WTC11 (cell line): ENCODE measurements around the gene MCFD2. TPM values are rescaled to one million over a fixed set of nuclear protein-coding genes. Genes with fewer than 3 reads are reported as not detected.

Experiments
- ATAC-seq: fragments of 200-7000 bp; cut with Tn5 transposase; 2 replicates; pipeline ENCODE4 v1.10.0; 2021; ENCODE audit warnings: mild to moderate bottlenecking, moderate library complexity
- CTCF ChIA-PET: fragments of 300-600 bp; sonication (Branson Sonifier 250); formaldehyde crosslinking; loops from one replicate; lab custom pipeline; 2021; ENCODE audit warnings: antibody characterized with exemption; lab: Charles Lee
- POLR2A ChIA-PET: fragments of 350-600 bp; sonication (Branson Sonifier 250); formaldehyde crosslinking; loops from one replicate; lab custom pipeline; 2021; ENCODE audit warnings: antibody characterized with exemption; lab: Charles Lee
- DNase-seq: peaks from one replicate; pipeline ENCODE4 v3.0.0; 2021; ENCODE audit warnings: low spot score
- H3K27ac Mint-ChIP-seq: 2 replicates; pipeline ENCODE4 v1.8.0; 2021; ENCODE audit warnings: mixed read lengths
- H3K27me3 Mint-ChIP-seq: 2 replicates; pipeline ENCODE4 v1.8.0; 2021; ENCODE audit warnings: low read depth, mild to moderate bottlenecking, moderate library complexity, mixed read lengths
- H3K36me3 Mint-ChIP-seq: 2 replicates; pipeline ENCODE4 v1.8.0; 2021; ENCODE audit warnings: mixed read lengths
- H3K4me1 Mint-ChIP-seq: 2 replicates; pipeline ENCODE4 v1.8.0; 2022; ENCODE audit warnings: mixed read lengths
- H3K4me3 Mint-ChIP-seq: 2 replicates; pipeline ENCODE4 v1.8.0; 2021; ENCODE audit warnings: mild to moderate bottlenecking, moderate library complexity, mixed read lengths
- H3K9me3 Mint-ChIP-seq: 2 replicates; pipeline ENCODE4 v1.8.0; 2021; ENCODE audit warnings: mixed read lengths
- ATF1 ChIP-seq: sonication (generic); formaldehyde crosslinking; IDR thresholded peaks from 2 replicates; pipeline ENCODE4 v1.8.1; 2023; ENCODE audit warnings: mild to moderate bottlenecking, moderate library complexity, missing genetic modification reagents
- CBFB ChIP-seq: sonication (generic); formaldehyde crosslinking; IDR thresholded peaks from 2 replicates; pipeline ENCODE4 v1.8.1; 2022; ENCODE audit warnings: mild to moderate bottlenecking, low read depth, missing genetic modification reagents
- CREM ChIP-seq: sonication (generic); formaldehyde crosslinking; IDR thresholded peaks from 2 replicates; pipeline ENCODE4 v1.8.1; 2022; ENCODE audit warnings: mild to moderate bottlenecking, missing genetic modification reagents, moderate library complexity
- ELF4 ChIP-seq: sonication (generic); formaldehyde crosslinking; IDR thresholded peaks from 2 replicates; pipeline ENCODE4 v1.8.1; 2022; ENCODE audit warnings: low read depth, mild to moderate bottlenecking, moderate library complexity, missing genetic modification reagents
- FOXK1 ChIP-seq: sonication (generic); formaldehyde crosslinking; IDR thresholded peaks from 2 replicates; pipeline ENCODE4 v1.8.0; 2022; ENCODE audit warnings: mild to moderate bottlenecking, moderate library complexity, missing genetic modification reagents
- FOXP4 ChIP-seq: sonication (generic); formaldehyde crosslinking; IDR thresholded peaks from 2 replicates; pipeline ENCODE4 v1.8.0; 2022; ENCODE audit warnings: mild to moderate bottlenecking, missing genetic modification reagents
- GABPB1 ChIP-seq: sonication (generic); formaldehyde crosslinking; IDR thresholded peaks from 2 replicates; pipeline ENCODE4 v1.8.1; 2023; ENCODE audit warnings: mild to moderate bottlenecking, missing genetic modification reagents
- JUN ChIP-seq: sonication (generic); formaldehyde crosslinking; IDR thresholded peaks from 2 replicates; pipeline ENCODE4 v1.8.0; 2023; ENCODE audit warnings: mild to moderate bottlenecking, missing genetic modification reagents
- KAT7 ChIP-seq: sonication (generic); formaldehyde crosslinking; IDR thresholded peaks from 2 replicates; pipeline ENCODE4 v1.8.1; 2023; ENCODE audit warnings: missing genetic modification reagents, mild to moderate bottlenecking, borderline replicate concordance
- MYBL2 ChIP-seq: sonication (generic); formaldehyde crosslinking; IDR thresholded peaks from 2 replicates; pipeline ENCODE4 v1.8.1; 2023; ENCODE audit warnings: mild to moderate bottlenecking, moderate library complexity, missing genetic modification reagents
- NFE2L1 ChIP-seq: sonication (generic); formaldehyde crosslinking; IDR thresholded peaks from 2 replicates; pipeline ENCODE4 v1.8.1; 2023; ENCODE audit warnings: missing genetic modification reagents
- PRRX2 ChIP-seq: fragments of 250-450 bp; sonication (Bioruptor Pico); IDR thresholded peaks from 2 replicates; pipeline ENCODE4 v1.8.0; 2021; ENCODE audit warnings: mild to moderate bottlenecking
- RORB ChIP-seq: fragments of 250-450 bp; sonication (Bioruptor Pico); IDR thresholded peaks from 2 replicates; pipeline ENCODE4 v1.9.0; 2021; ENCODE audit warnings: mild to moderate bottlenecking
- SP1 ChIP-seq: sonication (generic); formaldehyde crosslinking; conservative IDR thresholded peaks from 2 replicates; pipeline ENCODE4 v1.8.1; 2022; ENCODE audit warnings: missing genetic modification reagents
- TEAD1 ChIP-seq: sonication (generic); formaldehyde crosslinking; IDR thresholded peaks from 2 replicates; pipeline ENCODE4 v1.8.0; 2022; ENCODE audit warnings: mild to moderate bottlenecking, missing genetic modification reagents
- TP53 ChIP-seq: sonication (generic); formaldehyde crosslinking; IDR thresholded peaks from 2 replicates; pipeline ENCODE4 v1.8.1; 2023; ENCODE audit warnings: mild to moderate bottlenecking, missing genetic modification reagents
- USF1 ChIP-seq: sonication (generic); formaldehyde crosslinking; IDR thresholded peaks from 2 replicates; pipeline ENCODE4 v1.8.0; 2022; ENCODE audit warnings: mild to moderate bottlenecking, missing genetic modification reagents
- ZNF121 ChIP-seq: sonication (generic); formaldehyde crosslinking; IDR thresholded peaks from 2 replicates; pipeline ENCODE4 v1.8.0; 2023; ENCODE audit warnings: missing genetic modification reagents
- total RNA-seq: library from RNA; stranded (reverse); gene quantifications from 3 replicates; pipeline ENCODE4 v1.2.3, GENCODE V29; 2021
- TF ChIP-seq, protein P1 (sequence below): fragments of 250-450 bp; sonication (Bioruptor Pico); IDR thresholded peaks from 2 replicates; pipeline ENCODE4 v1.8.0; 2021; ENCODE audit warnings: mild to moderate bottlenecking
- TF ChIP-seq, protein P2 (sequence below): fragments of 250-450 bp; sonication (Bioruptor Pico); IDR thresholded peaks from 2 replicates; pipeline ENCODE4 v2.1.2; 2022; ENCODE audit warnings: mild to moderate bottlenecking, moderate library complexity

The MCFD2 gene
- total RNA-seq, 1 experiment from 2014 or later: 68.1 TPM

GRCh38 chr2:46922606-46923005 is 7.0 kb upstream of the MCFD2 start (continued):
- TF ChIP-seq ELF4 (CRISPR knock-in tag): no peak
- no peak for TF ChIP-seq FOXK1 (CRISPR knock-in tag)

DNA sequence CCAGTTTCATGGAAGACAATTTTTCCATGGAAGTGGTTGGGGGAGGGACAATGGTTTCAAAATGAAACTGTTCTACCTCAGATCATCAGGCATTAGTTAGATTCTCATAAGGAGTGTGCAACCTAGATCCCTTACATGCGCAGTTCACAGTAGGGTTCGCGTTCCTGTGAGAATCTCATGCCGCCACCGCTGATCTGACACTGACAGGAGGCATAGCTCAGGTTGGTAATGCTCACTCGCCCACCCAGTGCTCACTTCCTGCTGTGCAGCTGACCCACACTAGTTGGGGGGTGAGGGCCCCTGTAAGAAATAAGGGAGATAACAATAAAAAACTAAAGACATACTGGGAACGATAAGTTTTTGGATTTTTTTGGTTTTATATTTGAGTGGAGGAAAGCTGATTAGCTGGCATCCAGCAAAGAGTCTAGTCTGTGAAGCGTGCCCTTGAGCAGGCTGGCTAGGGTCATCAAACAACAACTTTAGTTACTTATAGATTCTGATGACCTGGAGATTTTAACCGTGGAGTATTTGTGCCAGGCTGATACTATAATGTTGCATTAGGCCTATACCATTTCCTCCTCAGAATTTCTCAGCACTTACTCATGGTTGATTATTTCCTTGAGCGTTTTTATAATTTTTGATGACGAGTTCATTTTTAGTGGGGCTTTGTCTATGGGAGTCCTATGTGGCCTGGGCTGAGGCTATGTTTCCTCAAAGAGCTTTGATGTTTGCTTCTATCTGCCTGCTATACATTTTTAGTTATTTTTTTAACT is 6.3 kb upstream of the MCFD2 start:
- CTCF ChIA-PET: no interaction called here
- ATAC-seq: no peak
- Mint-ChIP-seq H3K27me3 (peaks cover 3% of the 10 kb centered on the region; the same call in 1 of the 2 replicates), H3K36me3 (peaks cover 10% of the 10 kb centered on the region), H3K27ac (no peak overlapping the region), H3K4me3 (no peak overlapping the region), H3K9me3 (peaks cover 10% of the 10 kb centered on the region), H3K4me1 (peaks cover 18% of the 10 kb centered on the region)
- TF ChIP-seq, protein P1, sequence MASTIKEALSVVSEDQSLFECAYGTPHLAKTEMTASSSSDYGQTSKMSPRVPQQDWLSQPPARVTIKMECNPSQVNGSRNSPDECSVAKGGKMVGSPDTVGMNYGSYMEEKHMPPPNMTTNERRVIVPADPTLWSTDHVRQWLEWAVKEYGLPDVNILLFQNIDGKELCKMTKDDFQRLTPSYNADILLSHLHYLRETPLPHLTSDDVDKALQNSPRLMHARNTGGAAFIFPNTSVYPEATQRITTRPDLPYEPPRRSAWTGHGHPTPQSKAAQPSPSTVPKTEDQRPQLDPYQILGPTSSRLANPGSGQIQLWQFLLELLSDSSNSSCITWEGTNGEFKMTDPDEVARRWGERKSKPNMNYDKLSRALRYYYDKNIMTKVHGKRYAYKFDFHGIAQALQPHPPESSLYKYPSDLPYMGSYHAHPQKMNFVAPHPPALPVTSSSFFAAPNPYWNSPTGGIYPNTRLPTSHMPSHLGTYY (CRISPR knock-in tag): no peak
- no peak for DNase-seq
- POLR2A ChIA-PET: no interaction called here

- TF ChIP-seq ZNF121 (CRISPR knock-in tag) (no peak), NFE2L1 (CRISPR knock-in tag) (no peak), MYBL2 (CRISPR knock-in tag) (no peak), USF1 (CRISPR knock-in tag) (no peak), RORB (CRISPR knock-in tag) (no peak), FOXK1 (CRISPR knock-in tag) (no peak), FOXP4 (CRISPR knock-in tag) (no peak), ELF4 (CRISPR knock-in tag) (no peak)
- TF ChIP-seq, protein P2, sequence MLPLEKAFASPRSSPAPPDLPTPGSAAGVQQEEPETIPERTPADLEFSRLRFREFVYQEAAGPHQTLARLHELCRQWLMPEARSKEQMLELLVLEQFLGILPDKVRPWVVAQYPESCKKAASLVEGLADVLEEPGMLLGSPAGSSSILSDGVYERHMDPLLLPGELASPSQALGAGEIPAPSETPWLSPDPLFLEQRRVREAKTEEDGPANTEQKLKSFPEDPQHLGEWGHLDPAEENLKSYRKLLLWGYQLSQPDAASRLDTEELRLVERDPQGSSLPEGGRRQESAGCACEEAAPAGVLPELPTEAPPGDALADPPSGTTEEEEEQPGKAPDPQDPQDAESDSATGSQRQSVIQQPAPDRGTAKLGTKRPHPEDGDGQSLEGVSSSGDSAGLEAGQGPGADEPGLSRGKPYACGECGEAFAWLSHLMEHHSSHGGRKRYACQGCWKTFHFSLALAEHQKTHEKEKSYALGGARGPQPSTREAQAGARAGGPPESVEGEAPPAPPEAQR: no peak
- TF ChIP-seq, all 79 proteins: peak for 0
- CTCF ChIA-PET: interaction anchor here (2.1 to 3.1 kb wide), 2 partner anchors 11 to 19 kb away, joined by 12 to 21 read pairs; no protein-coding TSS in a partner anchor
- H3K4me3 Mint-ChIP-seq: peak overlapping the region; percentile 90
Measured at GRCh38 chr2:46917628-46918027, 2.0 kb upstream of the MCFD2 start.

GRCh38 chr2:46915811-46916630 is 415 bp upstream of the MCFD2 start:
- Mint-ChIP-seq H3K36me3 (peaks cover 11% of the 10 kb centered on the region), H3K27ac (peak overlapping the region; percentile 88), H3K4me3 (peak overlapping the region; percentile 90), H3K9me3 (no peaks in the 10 kb centered on the region), H3K4me1 (peaks cover 25% of the 10 kb centered on the region), H3K27me3 (no peaks in the 10 kb centered on the region)
- DNase-seq: peak; percentile 80
- peak; percentile 76 for ATAC-seq
- CTCF ChIA-PET: interaction anchor here (0.6 to 2.2 kb wide), 4 partner anchors 13 to 407 kb away, joined by 3 to 8 read pairs (median 3); no protein-coding TSS in a partner anchor
- POLR2A ChIA-PET: interaction anchor here (0.7 kb wide), 1 partner anchor 23 kb away, joined by 3 read pairs; no protein-coding TSS in a partner anchor
- no peak for TF ChIP-seq ZNF121 (CRISPR knock-in tag)
- peak; percentile 80 for TF ChIP-seq TP53 (CRISPR knock-in tag)
- peak; percentile 59; the same call in 1 of the 2 replicates for TF ChIP-seq FOXK1 (CRISPR knock-in tag)
- TF ChIP-seq FOXP4 (CRISPR knock-in tag): 0 out of 2 replicates have a peak, but pooled peaks have one; percentile 38
- TF ChIP-seq CREM (CRISPR knock-in tag): peak; percentile 80
- TF ChIP-seq GABPB1 (CRISPR knock-in tag): peak; percentile 92
- 0 out of 2 replicates have a peak, but pooled peaks have one; percentile 37 for TF ChIP-seq JUN
- 0 out of 2 replicates have a peak, but pooled peaks have one; percentile 65 for TF ChIP-seq CBFB (CRISPR knock-in tag)
- TF ChIP-seq SP1 (CRISPR knock-in tag): peak; percentile 31; the same call in 1 of the 2 replicates
- TF ChIP-seq KAT7: peak; percentile 43; the same call in 1 of the 2 replicates
- TF ChIP-seq TEAD1 (CRISPR knock-in tag): peak; percentile 61
- no peak for TF ChIP-seq PRRX2 (CRISPR knock-in tag)
- TF ChIP-seq ATF1: 0 out of 2 replicates have a peak, but pooled peaks have one; percentile 38

More at GRCh38 chr2:46917628-46918027, 2.0 kb upstream of the MCFD2 start:
- no peak for ATAC-seq
- Mint-ChIP-seq H3K9me3 (no peaks in the 10 kb centered on the region), H3K27ac (no peak overlapping the region), H3K4me1 (peaks cover 25% of the 10 kb centered on the region), H3K27me3 (no peaks in the 10 kb centered on the region), H3K36me3 (peaks cover 6% of the 10 kb centered on the region; the same call in 1 of the 2 replicates)
- POLR2A ChIA-PET: no interaction called here
- DNase-seq: no peak
